NB4 (cell line): ENCODE data around the gene PIGZ.

Source experiments
- DNase-seq: peaks from one replicate; pipeline ENCODE4 v3.0.0; 2010; ENCODE audit warnings: low read depth
- H3K4me3 ChIP-seq: one replicate; pipeline ENCODE4 v1.5.1; 2011; ENCODE audit warnings: mild to moderate bottlenecking, low read depth, low read length, moderate library complexity
- MYC ChIP-seq: IDR thresholded peaks from 2 replicates; pipeline ENCODE4 v1.6.1; 2011; ENCODE audit warnings: low read depth, low read length
- POLR2A ChIP-seq: IDR thresholded peaks from 2 replicates; pipeline ENCODE4 v1.6.1; 2011; ENCODE audit warnings: mild to moderate bottlenecking; ENCODE audit not compliant: insufficient read length; ENCODE audit errors: extremely low read depth
- TF ChIP-seq, protein P1 (sequence below): IDR thresholded peaks from one replicate; pipeline ENCODE4 v1.5.1; 2012; ENCODE audit warnings: low read depth, low read length
- TF ChIP-seq, protein P2 (sequence below): IDR thresholded peaks from 2 replicates; pipeline ENCODE4 v1.6.1; 2011; ENCODE audit warnings: low read depth, low read length

Gene PIGZ

DNA sequence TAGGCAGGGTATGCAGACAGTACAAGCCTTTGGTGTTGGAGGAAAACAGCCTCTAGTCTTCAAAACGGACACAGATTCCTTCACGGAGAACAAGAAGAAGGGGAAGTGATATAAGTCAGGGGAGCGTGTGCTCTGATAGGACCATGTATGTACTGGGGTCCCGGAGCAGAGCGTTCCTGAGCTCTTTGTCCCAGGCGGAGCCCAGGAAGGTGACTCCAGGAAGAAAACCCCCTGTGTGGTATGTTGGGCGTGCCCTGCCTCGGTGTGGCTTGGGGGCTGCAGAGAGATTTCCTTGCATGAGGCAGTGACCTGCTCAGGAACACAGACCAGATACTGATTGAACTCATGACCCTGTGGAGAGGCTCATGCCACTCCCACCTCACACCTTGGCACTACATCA lies 39.3 kb upstream of the PIGZ start:
- TF ChIP-seq MYC = no peak
- TF ChIP-seq, protein P1, sequence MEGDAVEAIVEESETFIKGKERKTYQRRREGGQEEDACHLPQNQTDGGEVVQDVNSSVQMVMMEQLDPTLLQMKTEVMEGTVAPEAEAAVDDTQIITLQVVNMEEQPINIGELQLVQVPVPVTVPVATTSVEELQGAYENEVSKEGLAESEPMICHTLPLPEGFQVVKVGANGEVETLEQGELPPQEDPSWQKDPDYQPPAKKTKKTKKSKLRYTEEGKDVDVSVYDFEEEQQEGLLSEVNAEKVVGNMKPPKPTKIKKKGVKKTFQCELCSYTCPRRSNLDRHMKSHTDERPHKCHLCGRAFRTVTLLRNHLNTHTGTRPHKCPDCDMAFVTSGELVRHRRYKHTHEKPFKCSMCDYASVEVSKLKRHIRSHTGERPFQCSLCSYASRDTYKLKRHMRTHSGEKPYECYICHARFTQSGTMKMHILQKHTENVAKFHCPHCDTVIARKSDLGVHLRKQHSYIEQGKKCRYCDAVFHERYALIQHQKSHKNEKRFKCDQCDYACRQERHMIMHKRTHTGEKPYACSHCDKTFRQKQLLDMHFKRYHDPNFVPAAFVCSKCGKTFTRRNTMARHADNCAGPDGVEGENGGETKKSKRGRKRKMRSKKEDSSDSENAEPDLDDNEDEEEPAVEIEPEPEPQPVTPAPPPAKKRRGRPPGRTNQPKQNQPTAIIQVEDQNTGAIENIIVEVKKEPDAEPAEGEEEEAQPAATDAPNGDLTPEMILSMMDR = no peak
- DNase-seq = no peak
- no peak overlapping the region for H3K4me3 ChIP-seq

DNA sequence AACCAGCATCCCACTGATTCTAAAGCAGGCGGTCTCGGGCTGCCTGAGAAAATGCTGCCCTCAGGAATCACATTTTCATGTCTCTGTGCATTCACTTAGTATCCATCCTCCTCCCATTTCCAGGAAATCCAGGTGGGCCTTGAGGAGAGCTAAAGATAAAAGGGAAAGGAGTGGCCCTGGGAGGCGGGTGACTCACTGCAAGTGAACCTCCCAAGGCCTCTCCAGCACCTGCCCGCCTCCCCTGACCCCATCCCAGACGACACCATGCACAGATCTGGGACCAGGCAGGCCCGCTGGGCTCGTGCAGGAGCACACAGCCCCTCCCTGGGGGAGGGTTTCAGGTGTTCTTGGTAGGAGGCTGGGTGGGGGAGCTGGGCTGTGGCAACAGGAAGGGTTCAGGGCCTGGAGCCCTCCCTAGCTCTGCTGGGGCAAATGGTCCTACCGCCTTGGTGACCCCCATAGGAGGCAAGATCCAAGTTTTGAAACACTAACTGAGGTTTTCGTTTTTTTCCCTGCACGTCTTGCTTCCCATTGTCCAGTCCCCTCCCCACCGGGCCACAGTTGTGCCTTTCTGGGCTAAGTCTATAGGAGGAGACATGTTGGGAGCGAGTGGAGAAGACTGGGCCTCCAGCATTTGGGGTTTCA lies 38.8 kb upstream of the PIGZ start:
- H3K4me3 ChIP-seq = no peak overlapping the region
- TF ChIP-seq, protein P1 = no peak
- TF ChIP-seq, protein P2, sequence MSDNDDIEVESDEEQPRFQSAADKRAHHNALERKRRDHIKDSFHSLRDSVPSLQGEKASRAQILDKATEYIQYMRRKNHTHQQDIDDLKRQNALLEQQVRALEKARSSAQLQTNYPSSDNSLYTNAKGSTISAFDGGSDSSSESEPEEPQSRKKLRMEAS = no peak
- TF ChIP-seq MYC (no peak), POLR2A (no peak)
- DNase-seq = no peak

DNA sequence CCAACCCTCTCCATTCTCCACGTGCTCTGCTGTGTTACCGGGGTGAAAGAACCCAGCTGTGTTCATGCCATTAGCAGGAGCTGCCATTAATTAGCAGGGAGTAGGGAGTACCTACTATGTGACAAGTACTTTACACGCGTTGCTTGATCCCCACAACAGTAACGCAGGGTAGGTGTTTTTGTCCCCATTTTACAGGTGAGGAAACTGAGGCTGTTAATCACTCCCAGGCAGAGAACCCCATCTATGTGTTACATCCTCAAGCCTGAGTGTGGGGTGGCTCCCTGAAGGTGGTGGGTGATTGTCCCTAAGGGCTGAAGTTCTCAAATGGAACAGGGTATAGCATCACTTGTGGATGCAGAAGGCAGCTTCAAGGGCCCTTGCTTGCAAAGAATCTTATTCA lies 38.2 kb upstream of the PIGZ start:
- no peak for TF ChIP-seq MYC
- TF ChIP-seq, protein P1 = no peak
- TF ChIP-seq POLR2A = no peak
- TF ChIP-seq, protein P2 = no peak
- H3K4me3 ChIP-seq = no peak overlapping the region
- DNase-seq = no peak

DNA sequence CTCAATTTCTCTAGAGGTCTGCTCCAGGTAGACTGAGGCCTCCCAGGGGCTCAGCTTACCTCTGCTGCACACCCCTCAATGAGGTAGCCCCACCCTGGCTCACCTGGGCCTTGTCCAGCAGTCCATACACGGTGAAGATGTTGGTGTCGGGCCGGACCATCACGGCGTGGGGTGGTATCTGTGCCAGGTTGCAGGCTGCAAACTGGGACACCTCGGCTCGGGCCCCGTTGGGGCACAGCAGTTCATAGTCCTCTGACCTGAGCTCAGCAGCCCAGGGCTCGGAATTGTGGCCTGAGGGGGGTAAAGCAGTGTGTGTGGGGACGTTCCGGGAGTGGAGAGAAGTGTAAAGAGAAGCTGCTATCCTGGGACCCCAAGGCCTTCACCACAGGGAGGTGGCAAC lies 37.8 kb upstream of the PIGZ start:
- no peak for DNase-seq
- no peak overlapping the region for H3K4me3 ChIP-seq
- TF ChIP-seq, protein P1 = no peak
- TF ChIP-seq, protein P2 = no peak

DNA sequence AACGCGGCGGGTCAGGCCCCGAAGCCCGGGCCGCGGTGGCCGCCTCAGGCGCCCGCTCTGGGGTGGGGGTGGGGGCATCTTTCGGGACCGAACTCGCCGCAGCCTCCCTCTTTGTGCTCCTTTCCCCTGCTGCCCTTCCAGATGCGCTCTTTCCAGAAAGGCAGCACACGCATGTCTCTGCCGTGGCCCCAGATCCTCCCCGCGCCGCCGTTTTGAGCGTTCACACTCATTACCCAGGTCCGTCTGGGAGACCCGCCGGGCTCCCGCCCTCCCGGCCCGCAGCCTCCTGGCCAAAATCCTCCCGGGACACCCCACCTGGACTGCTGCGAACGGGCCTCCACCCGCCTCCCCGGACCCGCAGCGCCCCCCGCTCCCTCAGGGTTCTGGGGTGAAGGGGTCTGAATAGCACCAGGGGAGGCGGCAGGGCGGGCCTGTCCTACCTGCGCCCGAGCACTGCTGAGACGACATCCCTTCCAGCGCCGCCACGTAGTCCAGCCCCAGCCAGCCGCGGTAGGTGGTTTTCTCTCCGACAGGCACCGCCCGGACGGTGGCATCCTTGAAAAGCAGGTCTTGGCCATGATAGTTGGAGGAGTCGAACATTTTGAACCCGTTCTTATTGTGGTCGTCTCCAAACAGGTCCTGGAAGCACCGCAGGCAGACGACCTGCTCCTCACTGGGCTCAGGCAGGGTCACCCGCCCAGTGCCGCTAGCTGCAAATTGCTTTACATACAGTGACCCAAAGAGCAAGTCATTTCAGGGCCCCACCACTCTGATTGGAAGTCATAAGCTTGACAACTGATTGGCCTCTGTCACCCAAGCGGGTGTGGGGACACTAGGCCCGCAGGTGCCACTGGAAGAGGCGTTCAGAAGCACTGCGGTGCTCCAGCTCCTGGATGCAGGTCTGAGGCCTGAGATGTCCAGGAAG lies 35.1 kb upstream of the PIGZ start:
- peak overlapping the region; percentile 9 for H3K4me3 ChIP-seq
- TF ChIP-seq, protein P2 = no peak
- no peak for TF ChIP-seq POLR2A
- TF ChIP-seq, protein P1 = no peak
- no peak for TF ChIP-seq MYC
- no peak for DNase-seq
